Sigmoid colon (tissue), 7 donors: ENCODE results near the gene ZCCHC7. TPM values are rescaled to one million over a fixed set of nuclear protein-coding genes. Genes with fewer than 3 reads are reported as not detected.

Source experiments
- DNase-seq: peaks from one replicate; pipeline ENCODE4 v3.0.0-alpha.2; 2019
- H3K27ac ChIP-seq, 4 donors: fragments of 200-600 bp; sonication (generic); one replicate each; pipeline ENCODE4 v1.5.1; 2016 to 2019; ENCODE audit warnings: mild to moderate bottlenecking in 1 of 4
- H3K27me3 ChIP-seq, 3 donors: fragments of 200-600 bp; sonication (generic); one replicate each; pipeline ENCODE4 v1.5.1; 2019; ENCODE audit warnings: mild to moderate bottlenecking in 1 of 3
- H3K36me3 ChIP-seq, 4 donors: fragments of 200-600 bp; sonication (generic); one replicate each; pipeline ENCODE4 v1.5.1; 2016 to 2019
- H3K4me1 ChIP-seq, 4 donors: fragments of 200-600 bp; sonication (generic); one replicate each; pipeline ENCODE4 v1.5.1; 2017 to 2019
- H3K4me3 ChIP-seq, 4 donors: fragments of 200-600 bp; sonication (generic); one replicate each; pipeline ENCODE4 v1.5.1; 2017 to 2019; ENCODE audit warnings: mild to moderate bottlenecking in 2 of 4, moderate library complexity in 1 of 4
- H3K9me3 ChIP-seq, 4 donors: fragments of 200-600 bp in 3 of 4; sonication (generic) in 3 of 4; one replicate each; pipeline versions ENCODE4 v1.5.1 to v1.6.1; 2013 to 2019
- CTCF ChIP-seq, 4 experiments: fragments of 450-650 bp in 3 of 4; fragments of 200-600 bp in 1 of 4; IDR thresholded peaks; one replicate each; pipeline ENCODE4 v1.5.1; 2016 to 2019; ENCODE audit warnings: antibody characterized with exemption in 4 of 4, mild to moderate bottlenecking in 3 of 4, moderate library complexity in 2 of 4
- EP300 ChIP-seq, 4 donors: sonication (generic); formaldehyde crosslinking; IDR thresholded peaks; one replicate each; pipeline ENCODE4 v1.6.1; 2017; ENCODE audit warnings: antibody characterized with exemption in 4 of 4
- POLR2A ChIP-seq, 2 donors: fragments of 450-650 bp; IDR thresholded peaks; one replicate each; pipeline ENCODE4 v1.6.1; 2016; ENCODE audit warnings: antibody characterized with exemption in 2 of 2, mild to moderate bottlenecking in 2 of 2, moderate library complexity in 2 of 2
- POLR2AphosphoS5 ChIP-seq, 4 donors: sonication (generic); formaldehyde crosslinking; IDR thresholded peaks; one replicate each; pipeline ENCODE4 v1.6.1; 2017; ENCODE audit warnings: antibody characterized with exemption in 4 of 4
- WGBS, 2 donors: extraction: QIAGEN DNeasy Blood & Tissue Kit; methylation state at CpG; one replicate each; pipeline ENCODE4 v1.1.7; 2013; 5-methylcytosine and 5-hydroxymethylcytosine counted together
- intact Hi-C: fragments of 100-400 bp; cut with DNase I; formaldehyde crosslinking; loops from one replicate; pipeline ENCODE4 v1.15.1; 2023
- polyA plus RNA-seq, 3 donors: library from polyadenylated mRNA; stranded (reverse); fragments of 200-250 nt; gene quantifications; one replicate each; pipeline ENCODE4 v1.2.3, GENCODE V29; 2013
- total RNA-seq, 4 donors: library from RNA; depleted of rRNA; stranded (reverse); fragments of >200 nt; gene quantifications; one replicate each; pipeline ENCODE4 v1.1.0, GENCODE V29; 2016
- donor health status: healthy with polysubstance abuse.
- donor health status: Bipolar disorder and iron deficiency.
- donor health status: healthy.

The ZCCHC7 gene
- total and polyA plus RNA-seq, 7 donors, result 5.8 to 24.6 (median 19.1) TPM

GRCh38 chr9:37363124-37363523 is 242.8 kb downstream of the ZCCHC7 start:
- TF ChIP-seq POLR2A (IDR thresholded peaks at IDR 0.05) (no peak), CTCF (IDR thresholded peaks at IDR 0.05) (no peak), POLR2AphosphoS5 (IDR thresholded peaks at IDR 0.05) (no peak), EP300 (IDR thresholded peaks at IDR 0.05) (no peak)
- peaks cover 0 to 11% (median 0%) of the 10 kb centered on the region in 4 donors for H3K36me3 ChIP-seq
- no peak overlapping the region for H3K27ac ChIP-seq
- H3K4me1 ChIP-seq, result no peaks in the 10 kb centered on the region
- WGBS, 2 donors, result 90 to 94% methylated on average over 4 of the region's 4 CpGs
- H3K4me3 ChIP-seq, result no peak overlapping the region
- H3K27me3 ChIP-seq, result no peaks in the 10 kb centered on the region
- H3K9me3 ChIP-seq, result no peaks in the 10 kb centered on the region
- intact Hi-C loops, result no loop called here
- DNase-seq, result no peak

DNA sequence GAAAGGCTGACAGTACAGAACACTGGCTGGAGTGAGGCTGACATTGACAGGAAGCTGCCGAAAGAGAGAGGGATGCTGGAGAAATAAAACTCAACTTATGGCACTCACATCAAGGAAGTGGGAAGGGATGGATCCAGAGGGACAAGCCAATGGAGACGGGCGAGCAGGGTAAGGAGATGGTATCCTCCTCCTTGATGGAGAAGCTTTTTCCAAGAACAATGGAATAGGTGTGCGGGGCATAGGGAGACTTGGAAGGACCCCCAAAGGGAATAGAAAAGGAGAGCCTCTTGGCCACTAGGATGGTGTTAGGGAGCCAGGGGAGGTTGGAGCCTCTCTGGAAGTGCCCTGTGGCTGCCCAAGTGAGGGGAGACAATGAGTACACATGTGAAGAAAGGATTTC is 243.8 kb downstream of the ZCCHC7 start:
- H3K4me3 ChIP-seq, result no peak overlapping the region
- no peak for DNase-seq
- TF ChIP-seq POLR2A (IDR thresholded peaks at IDR 0.05), result no peak
- TF ChIP-seq POLR2AphosphoS5 (IDR thresholded peaks at IDR 0.05), result no peak
- TF ChIP-seq EP300 (IDR thresholded peaks at IDR 0.05), result no peak
- no peak for TF ChIP-seq CTCF (IDR thresholded peaks at IDR 0.05)
- 87 to 92% methylated on average over 4 of the region's 4 CpGs for WGBS, 2 donors
- H3K4me1 ChIP-seq, result no peaks in the 10 kb centered on the region
- H3K9me3 ChIP-seq, result no peaks in the 10 kb centered on the region
- H3K36me3 ChIP-seq, result peaks cover 0 to 4% (median 0%) of the 10 kb centered on the region in 4 donors
- intact Hi-C loops, result no loop called here
- no peaks in the 10 kb centered on the region for H3K27me3 ChIP-seq
- no peak overlapping the region for H3K27ac ChIP-seq

GRCh38 chr9:37364751-37365360 is 244.5 kb downstream of the ZCCHC7 start:
- Histone ChIP-seq H3K27me3 (no peaks in the 10 kb centered on the region), H3K4me3 (no peak overlapping the region), H3K27ac (no peak overlapping the region), H3K9me3 (no peaks in the 10 kb centered on the region), H3K4me1 (no peaks in the 10 kb centered on the region), H3K36me3 (peaks cover 0 to under 1% (median 0%) of the 10 kb centered on the region in 4 donors)
- no peak for DNase-seq
- intact Hi-C loops, result no loop called here
- WGBS, 2 donors, result 89 to 93% methylated on average over 4 of the region's 4 CpGs
- no peak for TF ChIP-seq POLR2A (IDR thresholded peaks at IDR 0.05)
- TF ChIP-seq EP300 (IDR thresholded peaks at IDR 0.05), result no peak
- no peak for TF ChIP-seq POLR2AphosphoS5 (IDR thresholded peaks at IDR 0.05)

DNA sequence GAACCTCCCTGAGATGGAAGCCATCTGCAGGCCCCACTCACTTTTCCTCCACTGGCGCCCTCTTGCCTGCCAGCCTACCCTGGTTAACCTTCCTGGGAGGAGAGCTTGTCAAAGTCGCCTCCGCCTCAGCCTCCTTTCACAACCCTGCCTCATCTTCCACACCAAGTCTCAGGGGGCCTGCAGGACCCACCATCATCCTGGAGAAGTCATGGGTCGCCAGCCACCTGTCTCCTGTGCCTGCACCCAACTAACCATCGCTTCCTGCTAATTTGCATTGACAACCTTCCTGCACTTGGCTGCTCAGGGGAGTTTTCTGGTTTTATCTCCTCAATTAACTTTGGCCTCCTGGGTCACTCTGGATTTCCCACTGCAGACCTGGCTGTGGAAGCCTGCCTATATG is 249.3 kb downstream of the ZCCHC7 start:
- H3K4me3 ChIP-seq, result no peak overlapping the region
- H3K36me3 ChIP-seq, result no peaks in the 10 kb centered on the region
- WGBS, 2 donors, result 78 to 95% methylated on average over 5 of the region's 5 CpGs
- no peaks in the 10 kb centered on the region for H3K9me3 ChIP-seq
- no peak for DNase-seq
- intact Hi-C loops, result no loop called here
- no peaks in the 10 kb centered on the region for H3K4me1 ChIP-seq
- no peaks in the 10 kb centered on the region for H3K27me3 ChIP-seq
- no peak overlapping the region for H3K27ac ChIP-seq
- no peak for TF ChIP-seq EP300 (IDR thresholded peaks at IDR 0.05)
- no peak for TF ChIP-seq POLR2AphosphoS5 (IDR thresholded peaks at IDR 0.05)
- TF ChIP-seq CTCF (IDR thresholded peaks at IDR 0.05), result no peak
- no peak for TF ChIP-seq POLR2A (IDR thresholded peaks at IDR 0.05)

- Histone ChIP-seq H3K4me3 (no peak overlapping the region), H3K36me3 (no peaks in the 10 kb centered on the region), H3K4me1 (no peaks in the 10 kb centered on the region), H3K27me3 (no peaks in the 10 kb centered on the region), H3K9me3 (no peaks in the 10 kb centered on the region), H3K27ac (no peak overlapping the region)
- DNase-seq, result no peak
- intact Hi-C loops, result no loop called here
- TF ChIP-seq POLR2A (IDR thresholded peaks at IDR 0.05) (no peak), EP300 (IDR thresholded peaks at IDR 0.05) (no peak), POLR2AphosphoS5 (IDR thresholded peaks at IDR 0.05) (no peak), CTCF (IDR thresholded peaks at IDR 0.05) (no peak)
- WGBS, 2 donors, result 82 to 83% methylated on average over 6 of the region's 6 CpGs
These were observed 249.9 kb downstream of the ZCCHC7 start for GRCh38 chr9:37370282-37370681.
